LHCN-M2 (cell line): ENCODE data around the gene MUC6. TPM values are rescaled to one million over a fixed set of nuclear protein-coding genes. Genes with fewer than 3 reads are reported as not detected.

Experiments
- DNase-seq: peaks from one replicate; pipeline ENCODE4 v3.0.0-alpha.2; 2012; ENCODE audit warnings: low read depth
- total RNA-seq: library from RNA; depleted of rRNA; stranded (reverse); fragments of >200 nt; gene quantifications from 2 replicates; pipeline ENCODE4 v1.2.3, GENCODE V29; 2014

The MUC6 gene
- total RNA-seq, 1 experiment from 2014 or later: not detected

DNA sequence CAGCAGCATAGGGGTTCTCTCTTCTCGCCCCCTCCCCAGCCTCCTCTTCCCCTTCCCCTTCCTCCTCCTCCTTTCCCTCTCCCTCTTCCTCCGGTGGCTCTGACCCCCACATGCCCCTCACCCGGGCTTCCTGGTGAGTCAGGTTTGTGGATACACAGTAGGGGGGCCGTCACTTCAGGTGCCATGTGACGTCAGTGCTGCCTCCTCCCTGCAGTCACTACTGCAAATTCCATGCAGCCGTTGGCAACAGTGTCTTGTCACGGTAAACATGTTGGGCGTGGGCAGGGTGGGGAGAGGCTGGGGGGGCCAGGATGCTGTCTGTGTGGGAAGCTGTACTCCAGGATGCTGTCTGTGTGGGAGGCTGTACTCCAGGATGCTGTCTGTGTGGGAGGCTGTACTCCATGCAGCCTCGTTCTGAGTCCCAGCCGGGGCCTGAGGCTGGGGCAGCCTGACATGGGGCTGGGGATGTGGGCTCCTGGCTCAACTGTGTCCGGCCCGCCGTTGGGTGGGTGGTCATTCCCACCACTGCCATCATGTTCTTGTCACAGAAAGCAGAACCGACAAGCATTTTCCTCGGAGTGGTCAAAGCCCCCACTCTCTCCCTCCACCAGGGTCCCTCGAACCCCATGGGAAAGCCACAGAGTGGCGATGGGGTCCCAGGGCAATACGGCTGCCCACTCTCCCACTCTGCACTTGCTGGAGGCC is 35.8 kb upstream of the MUC6 start:
- DNase-seq: peak; percentile 7

DNA sequence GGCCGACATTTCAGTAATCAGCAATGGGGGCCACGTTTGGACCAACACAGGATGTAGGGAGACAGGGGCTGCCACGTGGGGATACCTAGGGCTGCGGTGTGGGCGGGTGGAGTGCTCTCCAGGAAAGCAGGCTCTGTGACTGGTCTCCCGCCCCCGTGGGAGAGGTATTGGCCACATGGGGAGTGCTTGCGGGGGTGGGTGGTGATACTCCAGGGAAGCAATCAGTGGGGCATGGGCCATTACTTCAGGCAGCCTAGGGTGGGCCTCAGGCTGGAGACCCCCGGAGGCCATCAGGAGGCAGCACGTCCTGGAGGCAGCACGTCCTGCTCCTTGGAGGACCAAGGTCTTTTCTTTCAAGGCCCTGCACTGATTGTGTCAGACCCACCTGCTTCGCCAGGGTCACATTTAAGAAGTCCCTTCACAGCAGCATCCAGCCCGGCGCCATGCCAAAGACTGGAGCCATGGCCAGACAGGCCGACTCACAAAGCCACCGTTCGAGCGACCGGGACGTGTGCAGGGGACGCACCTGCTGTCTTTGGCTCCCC is 35.1 kb upstream of the MUC6 start:
- no peak for DNase-seq

- DNase-seq: no peak
These were observed 34.3 kb upstream of the MUC6 start for GRCh38 chr11:1070594-1071462.

DNA sequence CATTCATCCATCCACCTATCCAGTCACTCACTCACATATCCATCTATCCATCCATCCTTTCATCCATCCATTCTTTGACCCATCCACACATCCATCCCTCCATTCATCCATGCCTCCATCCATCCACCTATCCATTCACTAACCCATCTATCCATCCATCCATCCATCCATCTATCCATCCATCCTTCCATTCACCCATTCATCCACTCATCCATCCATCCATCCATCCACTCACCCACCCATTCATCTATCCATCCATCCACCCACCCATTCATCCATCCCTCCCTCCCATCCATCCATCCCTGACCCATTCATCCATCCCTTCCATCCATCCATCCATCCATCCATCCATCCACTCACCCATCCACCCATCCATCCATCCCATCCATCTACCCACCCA is 33.2 kb upstream of the MUC6 start:
- DNase-seq: no peak

DNA sequence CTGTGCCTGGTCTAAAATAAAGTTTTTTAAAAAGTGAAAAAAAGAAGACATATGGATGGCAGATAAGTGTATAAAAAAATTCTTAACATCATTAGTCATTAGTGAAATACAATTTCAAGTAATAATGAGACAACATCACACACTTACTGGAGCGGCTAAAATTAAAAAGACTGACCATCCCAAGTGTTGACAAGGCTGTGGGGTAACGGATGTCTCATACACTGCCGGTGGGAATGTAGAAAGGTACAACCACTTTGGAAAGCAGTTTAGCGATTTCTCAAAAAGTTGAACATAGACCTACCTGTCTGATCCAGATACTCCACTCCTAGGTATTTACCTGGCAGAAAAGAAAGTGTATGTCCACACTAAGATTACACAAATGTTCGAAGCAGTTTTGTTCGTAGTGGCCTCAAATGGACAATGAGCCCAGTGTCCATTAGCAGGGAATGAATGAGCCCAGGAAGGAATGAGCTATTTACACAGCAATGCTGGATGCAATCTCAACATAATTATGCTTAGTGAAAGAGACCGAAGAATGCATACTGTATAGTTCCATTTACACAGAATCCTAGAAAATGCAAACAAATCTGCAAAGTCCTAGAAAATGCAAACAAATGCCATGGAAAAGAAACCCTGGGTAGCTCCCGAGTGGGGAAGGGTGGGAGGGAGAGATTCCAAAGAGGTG is 31.4 kb upstream of the MUC6 start:
- DNase-seq: no peak

DNA sequence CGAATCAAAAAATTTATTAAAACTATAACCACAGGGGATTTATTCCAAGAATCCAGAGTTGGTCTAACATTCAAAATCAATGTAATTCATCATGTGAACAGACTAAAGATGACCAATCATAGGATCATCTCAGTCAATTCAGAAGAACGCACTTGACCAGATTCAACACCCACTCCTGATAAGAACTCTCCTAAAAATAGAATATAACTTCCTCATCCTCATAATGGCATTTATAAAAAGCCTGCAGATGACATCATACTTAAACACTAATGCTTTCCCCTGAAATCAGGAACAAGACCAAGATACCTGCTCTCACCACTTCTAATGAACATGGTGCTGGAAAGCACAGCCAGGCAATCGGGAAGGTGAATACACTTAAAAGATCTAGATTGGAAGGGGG is 27.6 kb upstream of the MUC6 start:
- DNase-seq: no peak

DNA sequence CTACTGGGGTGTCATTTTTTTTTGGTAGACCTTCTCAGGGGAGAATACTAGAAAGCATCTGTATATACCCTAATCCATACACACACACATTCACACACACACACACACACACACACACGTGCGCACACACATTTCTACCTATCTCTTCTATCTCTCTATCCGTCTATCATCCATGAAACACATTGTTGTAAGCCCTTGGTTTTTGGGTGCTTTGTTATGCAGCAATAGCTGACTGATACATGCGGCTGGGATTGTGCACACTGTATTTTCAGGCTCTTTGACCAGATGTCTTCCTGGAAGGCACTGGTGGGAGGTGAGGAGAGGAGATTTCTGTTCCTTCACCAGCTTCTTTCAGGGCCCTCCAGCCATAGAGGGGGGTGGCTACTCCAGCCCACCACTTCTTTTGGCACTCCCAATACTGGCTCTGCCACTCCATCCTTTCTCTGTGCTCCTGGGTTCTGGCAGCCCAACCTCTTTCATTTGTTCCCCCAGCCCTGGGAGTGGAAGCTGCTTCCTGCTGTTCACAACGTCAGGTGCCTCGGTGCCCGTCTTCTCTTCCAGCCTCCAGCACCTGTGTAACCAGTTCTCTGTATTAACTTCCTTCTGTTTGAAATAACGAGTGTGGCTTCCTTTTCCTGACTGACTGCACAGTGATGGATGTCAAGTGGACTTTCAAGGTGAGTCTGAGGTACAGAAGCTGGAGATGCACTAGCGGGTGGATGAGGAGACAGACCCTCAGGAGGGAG is 25.7 kb upstream of the MUC6 start:
- DNase-seq: no peak

DNA sequence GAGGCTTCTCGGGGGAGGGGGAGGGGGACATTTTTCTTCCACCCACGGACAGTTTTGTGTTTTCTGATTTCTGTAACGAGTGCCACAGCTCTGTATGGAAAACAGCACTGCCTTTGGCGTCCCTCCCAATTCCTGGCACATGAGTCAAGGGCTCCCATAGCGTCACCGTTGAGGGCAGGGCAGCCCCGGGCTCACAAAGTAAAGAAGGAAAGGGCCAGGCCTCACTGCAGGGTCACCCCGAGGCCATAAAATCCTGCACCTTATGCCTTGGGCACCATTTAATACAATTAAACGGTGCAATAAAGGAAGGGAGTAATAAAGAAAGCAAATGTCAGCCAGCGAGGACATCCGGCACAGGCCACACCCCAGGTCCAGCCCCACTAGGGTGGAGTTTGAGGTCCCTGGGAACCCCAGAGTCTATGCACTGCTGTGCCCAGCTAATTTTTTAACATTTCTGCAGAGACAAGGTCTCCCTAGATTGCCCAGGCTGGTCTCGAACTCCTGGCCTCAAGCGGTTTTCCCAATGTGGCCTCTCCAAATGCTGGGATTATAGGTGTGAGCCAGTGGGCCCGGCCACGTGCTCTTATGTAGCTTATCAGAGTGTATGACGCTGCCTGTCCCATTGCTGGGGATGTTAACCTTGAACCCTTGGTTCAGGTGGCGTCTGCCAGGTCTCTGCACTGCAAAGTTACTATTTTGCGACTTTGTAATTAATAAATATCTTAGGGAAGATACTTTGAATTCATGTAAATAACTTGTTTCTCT is 24.5 kb upstream of the MUC6 start:
- peak; percentile 55 for DNase-seq

DNA sequence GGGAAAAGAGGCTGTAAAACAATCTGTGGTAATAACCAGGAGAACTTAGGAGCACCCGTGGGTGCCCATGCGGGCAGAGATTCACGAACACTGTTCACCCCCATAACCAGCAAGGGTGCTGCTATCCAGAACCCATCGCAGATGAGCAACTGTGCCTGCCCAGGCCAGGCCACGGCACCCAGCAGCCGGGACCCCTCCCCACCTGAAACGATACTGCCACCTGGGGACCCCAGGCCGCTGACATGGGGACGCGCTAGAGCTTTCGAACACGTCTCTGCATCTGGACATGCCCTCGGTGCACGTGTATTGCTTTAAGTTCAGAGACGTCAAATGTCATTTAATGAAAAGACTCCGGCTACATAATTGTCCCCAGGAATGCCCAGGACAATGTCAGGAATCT is 23.9 kb upstream of the MUC6 start:
- no peak for DNase-seq

GRCh38 chr11:1059759-1060158 is 23.2 kb upstream of the MUC6 start:
- no peak for DNase-seq

GRCh38 chr11:1057806-1058205 is 21.3 kb upstream of the MUC6 start:
- DNase-seq: no peak

GRCh38 chr11:1055990-1056771 is 19.7 kb upstream of the MUC6 start:
- no peak for DNase-seq

DNA sequence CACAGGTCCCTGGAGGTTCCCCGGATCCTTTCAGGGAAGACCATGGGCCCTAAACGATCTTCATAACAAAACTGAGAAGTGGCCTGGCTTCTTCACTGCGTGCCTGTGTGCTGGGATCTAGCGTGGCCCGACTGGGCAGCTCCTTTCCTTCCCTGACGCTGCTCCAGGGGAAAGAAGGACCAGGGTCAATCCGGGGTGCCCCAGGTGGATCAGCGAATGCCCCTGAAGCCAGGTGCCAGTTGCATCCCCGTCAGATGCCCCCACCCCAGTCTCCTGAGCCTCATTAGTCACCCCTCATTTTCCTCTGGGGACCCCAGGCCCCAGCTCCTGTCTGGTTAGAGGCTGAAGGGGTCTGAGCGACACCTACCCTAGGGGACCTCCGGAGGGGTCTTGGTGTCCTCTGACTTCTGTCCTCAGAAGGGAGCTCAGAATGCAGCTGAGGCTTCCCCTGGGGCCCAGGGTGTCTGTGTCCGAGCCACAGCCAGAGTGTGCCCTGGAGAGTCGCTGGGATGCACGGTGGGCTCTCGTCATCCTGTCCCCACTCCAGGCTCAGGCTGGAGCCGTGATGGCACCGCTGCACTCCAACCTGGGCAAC is 18.7 kb upstream of the MUC6 start:
- DNase-seq: no peak

GRCh38 chr11:1054143-1055108 is 17.9 kb upstream of the MUC6 start:
- peak; percentile 12 for DNase-seq

- DNase-seq: peak; percentile 21
These were observed 16.8 kb upstream of the MUC6 start for GRCh38 chr11:1053121-1053901.

- no peak for DNase-seq
These were observed 15.9 kb upstream of the MUC6 start for GRCh38 chr11:1052133-1053011.
